Measurements from ENCODE around the gene GRM4.

GRM4 gene

GRCh38 chr6:34064675-34065074 is 81.2 kb downstream of the GRM4 start:
- TF ChIP-seq ZBTB7A (IDR thresholded peaks at IDR 0.05; ENCODE audit: low read depth) (no peak), EP300 (IDR thresholded peaks at IDR 0.05; ENCODE audit: borderline replicate concordance) (no peak), EGR1 (IDR thresholded peaks at IDR 0.05) (no peak), RAD21 (IDR thresholded peaks at IDR 0.05; ENCODE audit: low read depth) (no peak), YY1 (IDR thresholded peaks at IDR 0.05; ENCODE audit: low read depth) (no peak), TEAD4 (IDR thresholded peaks at IDR 0.05) (no peak)
- TF ChIP-seq, protein P1, sequence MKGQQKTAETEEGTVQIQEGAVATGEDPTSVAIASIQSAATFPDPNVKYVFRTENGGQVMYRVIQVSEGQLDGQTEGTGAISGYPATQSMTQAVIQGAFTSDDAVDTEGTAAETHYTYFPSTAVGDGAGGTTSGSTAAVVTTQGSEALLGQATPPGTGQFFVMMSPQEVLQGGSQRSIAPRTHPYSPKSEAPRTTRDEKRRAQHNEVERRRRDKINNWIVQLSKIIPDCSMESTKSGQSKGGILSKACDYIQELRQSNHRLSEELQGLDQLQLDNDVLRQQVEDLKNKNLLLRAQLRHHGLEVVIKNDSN (IDR thresholded peaks at IDR 0.05), result no peak

- TF ChIP-seq YY1 (IDR thresholded peaks at IDR 0.05; ENCODE audit: low read depth) (no peak), EP300 (IDR thresholded peaks at IDR 0.05; ENCODE audit: borderline replicate concordance) (no peak), RAD21 (IDR thresholded peaks at IDR 0.05; ENCODE audit: low read depth) (no peak)
These were observed 82.2 kb downstream of the GRM4 start for GRCh38 chr6:34063651-34064050.

DNA sequence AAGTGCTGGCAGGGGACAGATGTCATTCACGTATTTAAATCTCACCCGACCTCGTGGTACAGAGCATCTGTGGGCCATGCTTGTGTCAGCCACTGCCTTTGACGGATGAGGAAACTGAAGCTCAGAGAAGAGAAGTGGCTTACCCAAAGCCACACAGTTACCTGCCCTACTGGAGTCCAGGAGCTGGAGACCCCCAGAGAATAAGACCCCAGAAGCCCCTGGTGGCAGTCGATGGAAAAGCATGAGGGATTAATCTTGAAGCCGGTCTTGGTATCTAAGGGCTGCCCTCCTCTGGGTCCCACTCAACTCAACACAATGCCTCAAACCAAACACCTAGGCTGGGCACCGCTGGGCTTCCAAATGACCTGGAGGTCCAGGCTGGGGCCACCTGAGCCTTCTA is 83.1 kb downstream of the GRM4 start:
- TF ChIP-seq FOXM1 (IDR thresholded peaks at IDR 0.05; ENCODE audit: borderline replicate concordance, low read depth), result no peak
- TF ChIP-seq, protein P2, sequence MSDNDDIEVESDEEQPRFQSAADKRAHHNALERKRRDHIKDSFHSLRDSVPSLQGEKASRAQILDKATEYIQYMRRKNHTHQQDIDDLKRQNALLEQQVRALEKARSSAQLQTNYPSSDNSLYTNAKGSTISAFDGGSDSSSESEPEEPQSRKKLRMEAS (IDR thresholded peaks at IDR 0.05), result no peak
- TF ChIP-seq ZBTB7A (IDR thresholded peaks at IDR 0.05; ENCODE audit: low read depth), result no peak
- no peak for TF ChIP-seq TAF1 (IDR thresholded peaks at IDR 0.05; ENCODE audit: low read depth)
- no peak for TF ChIP-seq CREB1 (IDR thresholded peaks at IDR 0.05; ENCODE audit: low read depth)
- no peak for TF ChIP-seq RAD21 (IDR thresholded peaks at IDR 0.05; ENCODE audit: low read depth)
- TF ChIP-seq EGR1 (IDR thresholded peaks at IDR 0.05), result no peak
- TF ChIP-seq, protein P1 (IDR thresholded peaks at IDR 0.05), result no peak
- TF ChIP-seq YY1 (IDR thresholded peaks at IDR 0.05; ENCODE audit: low read depth), result no peak
- TF ChIP-seq EP300 (IDR thresholded peaks at IDR 0.05; ENCODE audit: borderline replicate concordance), result no peak
- TF ChIP-seq TCF12 (IDR thresholded peaks at IDR 0.05; ENCODE audit: low read depth), result no peak
- TF ChIP-seq CEBPB (IDR thresholded peaks at IDR 0.05), result no peak
- no peak for TF ChIP-seq REST (IDR thresholded peaks at IDR 0.05; ENCODE audit: low read depth)
- no peak for TF ChIP-seq NFIC (IDR thresholded peaks at IDR 0.05)
- TF ChIP-seq TEAD4 (IDR thresholded peaks at IDR 0.05), result no peak

DNA sequence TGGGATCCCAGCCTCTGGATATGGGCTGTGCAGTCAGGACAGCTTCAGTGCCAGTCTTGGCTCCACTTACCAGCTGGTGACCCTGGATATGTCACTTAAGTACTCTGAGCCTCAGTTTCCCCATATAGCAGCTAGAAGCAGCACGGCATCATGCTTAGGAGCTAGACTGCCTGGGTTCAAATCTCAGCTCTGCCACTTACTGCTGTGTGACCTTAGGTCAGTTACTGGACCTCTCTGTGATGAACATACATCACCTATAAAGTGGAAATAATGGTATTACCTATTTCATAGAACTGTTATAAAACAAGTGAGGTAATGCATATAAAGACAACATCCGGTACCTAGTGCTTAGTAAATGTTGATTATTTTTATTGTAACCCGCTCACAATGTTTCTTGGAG is 83.7 kb downstream of the GRM4 start:
- TF ChIP-seq EP300 (IDR thresholded peaks at IDR 0.05; ENCODE audit: borderline replicate concordance) (no peak), REST (IDR thresholded peaks at IDR 0.05; ENCODE audit: low read depth) (no peak), TAF1 (IDR thresholded peaks at IDR 0.05; ENCODE audit: low read depth) (no peak), CEBPB (IDR thresholded peaks at IDR 0.05) (no peak), CREB1 (IDR thresholded peaks at IDR 0.05; ENCODE audit: low read depth) (no peak), EGR1 (IDR thresholded peaks at IDR 0.05) (no peak), YY1 (IDR thresholded peaks at IDR 0.05; ENCODE audit: low read depth) (no peak), TEAD4 (IDR thresholded peaks at IDR 0.05) (no peak), RAD21 (IDR thresholded peaks at IDR 0.05; ENCODE audit: low read depth) (no peak), FOXM1 (IDR thresholded peaks at IDR 0.05; ENCODE audit: borderline replicate concordance, low read depth) (no peak), NFIC (IDR thresholded peaks at IDR 0.05) (no peak), ZBTB7A (IDR thresholded peaks at IDR 0.05; ENCODE audit: low read depth) (no peak), TCF12 (IDR thresholded peaks at IDR 0.05; ENCODE audit: low read depth) (no peak)
- TF ChIP-seq, protein P2 (IDR thresholded peaks at IDR 0.05), result no peak
- TF ChIP-seq, protein P1 (IDR thresholded peaks at IDR 0.05), result no peak

DNA sequence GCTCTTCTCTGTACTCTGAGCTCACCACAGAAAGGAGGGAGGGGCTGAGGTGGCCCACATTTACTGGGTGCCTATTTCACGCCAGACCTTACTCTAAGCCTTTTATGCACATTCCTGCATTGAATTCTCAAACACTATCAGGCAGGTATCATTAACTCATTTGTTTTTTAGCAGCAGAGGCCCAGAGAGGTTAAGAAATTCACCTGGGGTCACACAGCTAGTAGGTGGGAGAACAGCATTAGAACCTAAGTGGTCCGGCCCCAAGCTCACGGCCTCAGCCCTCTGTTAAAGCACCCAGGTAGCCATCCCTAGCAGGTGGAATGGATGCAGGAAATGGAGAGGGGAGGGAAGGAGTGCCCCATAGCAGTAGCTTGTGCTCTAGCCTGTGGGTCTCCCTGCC is 84.5 kb downstream of the GRM4 start:
- TF ChIP-seq ZBTB7A (IDR thresholded peaks at IDR 0.05; ENCODE audit: low read depth), result no peak
- no peak for TF ChIP-seq TCF12 (IDR thresholded peaks at IDR 0.05; ENCODE audit: low read depth)
- TF ChIP-seq TEAD4 (IDR thresholded peaks at IDR 0.05), result no peak
- TF ChIP-seq CEBPB (IDR thresholded peaks at IDR 0.05), result no peak
- TF ChIP-seq, protein P2 (IDR thresholded peaks at IDR 0.05), result no peak
- TF ChIP-seq FOXM1 (IDR thresholded peaks at IDR 0.05; ENCODE audit: borderline replicate concordance, low read depth), result no peak
- no peak for TF ChIP-seq NFIC (IDR thresholded peaks at IDR 0.05)
- no peak for TF ChIP-seq YY1 (IDR thresholded peaks at IDR 0.05; ENCODE audit: low read depth)
- TF ChIP-seq TAF1 (IDR thresholded peaks at IDR 0.05; ENCODE audit: low read depth), result no peak
- no peak for TF ChIP-seq REST (IDR thresholded peaks at IDR 0.05; ENCODE audit: low read depth)
- no peak for TF ChIP-seq CREB1 (IDR thresholded peaks at IDR 0.05; ENCODE audit: low read depth)
- TF ChIP-seq RAD21 (IDR thresholded peaks at IDR 0.05; ENCODE audit: low read depth), result no peak
- TF ChIP-seq EGR1 (IDR thresholded peaks at IDR 0.05), result no peak
- TF ChIP-seq, protein P1 (IDR thresholded peaks at IDR 0.05), result no peak
